T-helper 2 cell treated with Interferon-gamma antibody and Interleukin-4, amounts not matched to agents 100 ng/mL and 5 ng/mL, for 36 hours (primary cell): Measurements from ENCODE around the gene CCP110. TPM values are rescaled to one million over a fixed set of nuclear protein-coding genes. Genes with fewer than 3 reads are reported as not detected.
"Not testable (repeated sequence)": the region's sequence is repeated elsewhere in the genome, so short reads cannot be mapped to it uniquely, and the experiment has no call there.

Source experiments
- intact Hi-C: fragments of 100-400 bp; cut with micrococcal nuclease; formaldehyde crosslinking; loops from one replicate; pipeline ENCODE4 v1.15.1; 2023
- total RNA-seq: library from RNA; stranded (reverse); gene quantifications from 2 replicates; pipeline ENCODE4 v1.2.3, GENCODE V29; 2022

The CCP110 gene
- total RNA-seq, 1 donor from 2014 or later = 35.0 TPM

DNA sequence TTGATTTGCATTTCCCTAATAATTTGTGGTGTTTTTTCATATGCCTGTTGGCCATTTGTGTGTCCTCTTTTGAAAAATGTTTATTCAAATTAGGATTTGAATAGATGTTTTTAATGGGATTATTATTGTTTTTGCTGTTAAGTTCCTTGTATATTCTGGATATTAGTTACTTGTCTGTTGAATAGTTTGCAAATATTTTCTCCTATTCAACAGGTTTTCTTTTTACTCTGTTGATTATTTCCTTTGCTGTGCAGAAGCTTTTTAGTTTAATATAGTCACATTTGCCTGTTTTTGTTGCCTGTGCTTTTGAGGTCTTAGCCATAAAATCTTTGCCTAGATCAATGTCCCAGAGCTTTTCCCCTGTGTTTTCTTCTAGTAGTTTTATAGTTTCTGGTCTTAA, 11.4 kb upstream of the CCP110 start:
- intact Hi-C loops = no loop called here

DNA sequence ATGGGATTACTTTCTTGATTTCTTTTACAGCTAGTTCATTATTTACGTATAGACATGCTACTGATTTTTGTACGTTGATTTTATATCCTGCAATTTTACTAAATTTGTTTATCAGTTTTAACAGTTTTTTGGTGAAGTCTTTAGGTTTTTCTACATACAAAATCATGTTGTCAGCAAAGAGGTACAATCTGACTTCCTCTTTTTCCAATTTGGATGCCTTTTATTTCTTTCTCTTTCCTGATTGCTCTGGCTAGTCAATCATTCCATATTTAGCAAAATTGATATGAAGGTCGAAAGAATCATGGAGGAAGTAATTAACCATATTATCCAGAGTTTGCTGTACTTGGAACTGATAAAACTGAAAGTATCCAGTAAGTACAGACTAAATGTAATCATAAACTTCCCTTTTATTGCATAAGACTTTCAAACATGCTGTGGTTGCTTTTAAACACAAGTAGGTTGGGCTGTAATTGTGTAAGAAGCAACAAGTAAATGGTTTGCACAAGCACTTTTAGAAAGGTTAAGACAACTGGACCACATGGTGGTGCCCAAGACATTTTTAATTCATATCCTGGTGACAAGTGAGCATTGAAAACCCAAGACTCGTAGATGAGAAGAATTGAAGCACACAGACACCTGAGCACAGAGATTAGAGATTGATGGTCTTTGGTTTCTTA, 10.2 kb upstream of the CCP110 start:
- intact Hi-C loops = no loop called here

DNA sequence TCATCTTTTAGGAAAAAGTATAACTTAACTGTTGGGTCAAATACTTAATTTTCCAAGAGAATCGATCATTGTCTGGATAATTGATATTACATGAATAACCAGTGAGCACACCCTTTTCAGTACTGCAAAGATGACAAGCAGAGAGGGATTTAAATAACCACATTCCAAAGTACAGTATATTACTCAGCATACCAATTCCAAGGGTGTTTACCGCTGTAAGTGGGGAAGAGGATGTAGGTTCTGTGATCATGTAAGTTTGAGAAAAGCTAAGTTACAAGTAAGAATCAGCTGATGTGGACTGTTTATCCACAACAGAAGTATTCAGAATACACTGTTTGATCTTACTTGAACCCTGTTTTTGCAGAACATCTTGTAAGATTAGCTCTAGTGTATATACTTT, 8.0 kb upstream of the CCP110 start:
- intact Hi-C loops = no loop called here

DNA sequence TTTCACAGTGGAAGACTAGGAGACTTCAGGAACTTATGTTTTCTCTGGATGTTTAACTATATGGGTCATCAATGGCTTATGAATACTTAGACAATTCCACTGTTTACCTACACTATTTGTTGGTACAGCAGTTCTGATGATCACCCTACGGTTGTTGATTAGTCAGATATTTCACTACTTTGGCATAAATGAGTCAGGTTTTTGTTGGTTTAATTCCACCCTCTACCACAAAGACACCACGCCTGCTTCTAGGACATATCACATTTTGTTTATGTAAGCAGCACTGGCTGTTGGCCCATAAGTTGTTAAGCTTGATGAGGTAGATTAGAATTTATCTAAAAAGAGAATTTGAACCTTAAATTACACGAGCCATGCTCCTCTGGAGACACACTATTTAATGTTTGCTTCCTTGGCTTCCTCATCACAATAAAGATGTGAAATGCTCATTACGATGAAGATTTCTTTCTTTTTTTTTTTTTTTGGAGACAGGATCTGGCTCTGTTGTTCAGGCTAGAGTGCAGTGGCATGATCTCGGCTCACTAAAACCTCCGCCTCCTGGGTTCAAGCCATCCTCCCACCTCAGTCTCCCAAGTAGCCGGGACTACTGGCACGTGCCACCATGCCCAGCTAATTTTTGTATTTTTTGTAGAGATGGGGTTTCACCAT, 6.2 kb upstream of the CCP110 start:
- intact Hi-C loops = no loop called here

DNA sequence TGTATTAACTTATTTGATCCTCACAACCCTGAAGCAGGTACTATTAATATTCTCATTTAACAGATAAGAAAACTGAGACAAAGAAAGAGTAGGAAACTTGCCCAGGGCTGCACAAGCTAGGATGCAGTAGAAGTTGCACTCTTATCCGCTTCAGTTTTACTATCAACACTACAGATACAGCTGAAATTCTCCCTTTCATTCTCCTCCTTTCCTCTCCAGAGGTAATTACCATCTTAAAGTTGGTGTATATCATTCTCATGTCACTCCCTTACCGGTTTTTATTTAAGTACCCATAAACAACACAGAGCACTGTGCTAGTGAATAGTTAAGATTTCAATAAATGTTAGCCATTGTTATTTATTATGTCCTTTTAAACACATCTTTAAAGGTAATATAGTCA, 5.4 kb upstream of the CCP110 start:
- intact Hi-C loops = no loop called here

GRCh38 chr16:19520861-19521331, 2.8 kb upstream of the CCP110 start:
- intact Hi-C loops = loop anchor here (5.0 kb wide), 3 partner anchors 139 to 1221 kb away; partner anchors contain the start of genes SMG1 and THUMPD1

DNA sequence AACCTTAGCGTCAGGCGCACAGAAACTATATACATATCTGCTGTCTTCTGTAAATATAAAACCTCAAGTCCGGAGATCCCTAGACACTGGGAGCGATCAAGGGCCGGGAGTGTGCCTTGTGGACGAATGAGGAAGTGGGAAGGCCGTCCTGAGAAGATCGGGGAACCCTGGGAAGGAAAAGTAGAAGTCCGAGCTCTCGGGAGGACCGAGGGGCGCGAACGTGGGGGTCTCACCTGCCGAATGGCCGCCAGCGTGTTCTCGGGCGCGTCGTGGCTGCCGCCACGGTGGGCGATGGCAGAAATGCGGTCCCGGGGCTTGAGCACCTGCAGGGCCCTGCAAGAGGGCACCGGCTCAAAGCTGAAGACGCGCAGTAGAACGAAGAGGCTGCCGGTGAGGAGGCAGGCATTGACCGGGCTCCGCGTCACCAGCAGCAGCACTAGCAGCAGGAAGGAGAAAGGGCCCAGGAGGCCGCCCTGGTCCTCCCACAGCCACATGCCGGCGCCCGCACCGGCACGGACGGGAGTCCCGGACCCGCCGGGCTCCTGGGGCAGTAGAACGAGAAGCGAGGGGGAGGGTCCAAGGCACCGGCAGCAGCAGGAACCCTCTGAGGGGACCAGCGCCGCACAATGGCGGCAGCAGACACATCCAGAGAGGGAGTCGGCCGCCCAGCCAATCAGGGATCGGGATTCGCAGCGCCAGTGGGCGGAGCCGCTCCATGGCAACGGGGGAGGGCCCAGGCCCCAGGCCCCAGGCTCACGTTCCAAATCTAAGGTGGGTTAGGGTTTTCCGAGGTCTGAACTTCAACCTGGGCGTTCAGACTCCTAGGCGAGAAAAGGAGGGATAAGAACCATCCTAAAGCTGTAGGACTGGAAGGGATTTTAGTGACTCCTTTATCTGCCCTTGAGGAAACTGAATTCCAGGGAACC, 2.0 kb upstream of the CCP110 start, which contains the start of gene GDE1:
GDE1 (minus strand) TSS at position 628 of the 926 bp plus-strand sequence; CDS start at position 494, 134 bp downstream.
- intact Hi-C loops = loop anchor here (5.0 kb wide), 3 partner anchors 139 to 1221 kb away; partner anchors contain the start of genes SMG1 and THUMPD1

GRCh38 chr16:19522397-19522732, 1.4 kb upstream of the CCP110 start:
- intact Hi-C loops = loop anchor here (5.0 kb wide), 3 partner anchors 140 to 1220 kb away; partner anchors contain the start of genes SMG1 and THUMPD1

DNA sequence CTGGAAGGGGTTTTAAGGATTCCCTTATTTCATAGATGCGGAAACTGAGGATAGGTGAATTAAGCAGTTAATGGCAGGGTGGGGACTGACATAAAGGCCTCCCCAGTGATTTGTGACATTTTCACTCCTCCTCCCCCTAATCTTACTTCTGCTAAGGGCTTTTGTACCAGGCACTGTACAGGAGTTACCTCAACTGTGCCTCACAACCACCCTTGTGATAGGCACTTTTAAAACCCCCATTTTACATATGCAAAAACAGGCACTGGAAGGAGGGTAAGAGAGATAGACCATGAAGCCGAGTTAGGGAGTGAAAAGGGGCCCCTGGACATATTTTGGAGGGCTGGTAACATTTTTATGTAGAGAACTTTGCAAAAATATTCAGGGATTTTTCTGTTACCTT, 982 bp upstream of the CCP110 start:
- intact Hi-C loops = loop anchor here (1.0 to 5.0 kb wide), 6 partner anchors 33 to 1220 kb away; partner anchors contain the start of genes COQ7, IQCK, KNOP1 and SMG1

GRCh38 chr16:19523184-19523558, 571 bp upstream of the CCP110 start:
- intact Hi-C loops = loop anchor here (1.0 to 5.0 kb wide), 6 partner anchors 32 to 1219 kb away; partner anchors contain the start of genes COQ7, IQCK, KNOP1 and SMG1

- intact Hi-C loops = loop anchor here (2.0 to 5.0 kb wide), 4 partner anchors 142 to 1218 kb away; partner anchors contain the start of genes SMG1 and THUMPD1
Observed at GRCh38 chr16:19524356-19524615, 544 bp downstream of the CCP110 start.

DNA sequence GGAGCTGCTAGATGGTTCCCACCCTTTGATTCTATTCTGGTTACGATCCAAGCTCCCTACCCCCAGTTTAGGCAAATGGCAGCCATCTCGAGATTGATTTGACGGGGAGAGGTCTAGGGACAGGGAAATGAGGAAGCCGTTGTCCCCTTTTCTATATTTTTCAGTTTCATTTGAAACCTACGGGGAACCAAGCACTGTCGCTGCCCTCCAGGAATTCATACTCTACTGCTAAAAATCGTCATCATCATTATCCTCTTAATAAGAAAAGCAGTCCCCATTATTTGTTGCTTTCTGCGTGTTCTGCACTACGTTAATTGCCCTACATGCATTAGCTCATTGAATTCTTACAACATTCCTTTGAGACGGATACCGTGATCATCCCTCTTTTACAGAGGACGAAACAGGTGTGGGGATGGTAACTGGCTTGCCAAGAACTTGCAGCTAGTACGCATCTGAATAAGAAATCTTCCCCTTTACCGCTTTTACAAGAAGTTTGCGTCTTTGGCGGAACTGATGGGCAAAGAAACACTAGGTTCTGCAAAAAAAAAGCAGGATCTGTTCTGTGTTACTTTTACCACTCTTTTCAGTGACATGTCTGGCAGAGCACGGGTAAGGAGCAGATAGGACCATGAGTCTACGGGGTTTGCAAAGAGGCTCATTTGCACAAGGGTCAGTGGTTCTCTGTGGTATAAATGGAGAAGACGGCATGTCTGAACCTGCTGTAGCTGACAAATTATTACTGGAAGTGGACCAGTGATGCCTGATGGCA, 1.1 kb downstream of the CCP110 start:
- intact Hi-C loops = loop anchor here (2.0 to 5.0 kb wide), 4 partner anchors 142 to 1218 kb away; partner anchors contain the start of genes SMG1 and THUMPD1

DNA sequence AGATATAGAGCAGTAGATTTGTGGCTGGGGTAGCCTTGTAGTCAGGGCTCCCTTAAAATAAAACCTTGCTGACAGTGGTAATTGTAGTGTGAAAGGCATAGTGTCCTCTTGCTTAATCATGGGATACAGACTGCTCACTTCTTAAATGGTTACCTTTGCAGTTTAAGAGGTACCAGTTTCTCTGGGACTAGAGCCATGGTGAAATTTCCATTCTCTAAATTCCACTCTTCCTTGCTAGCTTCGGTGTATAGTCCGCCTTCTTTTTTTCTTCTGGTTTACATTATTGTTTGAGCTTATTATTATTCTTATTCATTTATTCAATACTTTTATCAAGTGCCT, 1.6 kb downstream of the CCP110 start:
- intact Hi-C loops = loop anchor here (2.0 kb wide), 1 partner anchor 409 kb away; no protein-coding TSS in a partner anchor

GRCh38 chr16:19527161-19527560, 3.4 kb downstream of the CCP110 start:
- intact Hi-C loops = no loop called here

DNA sequence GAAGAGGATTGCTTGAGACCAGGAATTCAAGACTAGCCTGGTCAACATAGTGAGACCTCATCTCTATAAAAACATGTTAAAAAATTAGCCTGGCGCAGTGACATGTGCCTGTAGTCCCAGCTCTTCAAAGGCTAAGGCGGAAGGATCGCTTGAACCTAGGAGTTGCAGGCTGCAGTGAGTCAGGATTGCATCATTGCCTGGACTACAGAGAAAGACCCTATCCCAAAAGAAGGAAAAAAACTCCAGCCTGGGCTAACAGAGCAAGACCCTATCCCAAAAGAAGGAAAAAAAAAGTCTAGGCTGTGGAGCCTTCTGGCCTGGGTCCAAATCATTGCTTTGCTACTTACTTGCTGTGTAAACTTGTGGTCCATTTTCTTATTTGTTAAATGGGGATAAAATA, 4.9 kb downstream of the CCP110 start:
- intact Hi-C loops = no loop called here

- intact Hi-C loops = no loop called here
Observed at GRCh38 chr16:19532601-19533000, 8.9 kb downstream of the CCP110 start.

- intact Hi-C loops = no loop called here
Observed at GRCh38 chr16:19540241-19540970, 16.7 kb downstream of the CCP110 start.

DNA sequence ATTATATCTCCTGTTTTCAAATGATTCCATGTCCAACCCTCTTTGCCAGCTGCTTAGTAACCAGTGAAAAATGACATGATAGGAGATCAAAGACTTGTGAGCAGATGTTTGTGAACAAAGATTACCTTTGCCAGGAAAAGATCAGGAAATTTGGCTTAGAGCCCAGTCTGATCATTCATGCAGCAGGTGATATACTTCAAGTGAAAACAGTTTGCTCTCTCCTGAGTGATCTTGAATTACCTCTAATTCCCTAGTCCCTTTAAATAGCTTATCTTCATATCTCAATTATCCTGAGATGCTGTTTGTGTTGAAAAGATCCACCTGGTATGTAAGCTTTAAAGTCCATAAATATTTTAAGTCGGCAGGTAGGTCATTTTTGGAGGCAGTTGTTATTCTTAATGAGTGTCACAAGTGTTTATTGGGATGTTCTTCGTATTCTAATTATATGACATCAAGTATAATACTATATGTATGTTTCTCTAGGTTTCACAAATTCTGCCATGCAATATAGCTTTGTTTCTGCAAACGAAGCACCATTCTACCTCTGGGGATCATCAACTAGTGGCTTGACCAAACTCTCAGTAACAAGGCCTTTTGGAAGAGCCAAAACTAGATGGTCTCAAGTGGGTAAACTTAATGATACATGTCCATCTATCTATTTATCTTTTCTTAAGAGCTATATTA, 18.5 kb downstream of the CCP110 start:
- intact Hi-C loops = no loop called here

DNA sequence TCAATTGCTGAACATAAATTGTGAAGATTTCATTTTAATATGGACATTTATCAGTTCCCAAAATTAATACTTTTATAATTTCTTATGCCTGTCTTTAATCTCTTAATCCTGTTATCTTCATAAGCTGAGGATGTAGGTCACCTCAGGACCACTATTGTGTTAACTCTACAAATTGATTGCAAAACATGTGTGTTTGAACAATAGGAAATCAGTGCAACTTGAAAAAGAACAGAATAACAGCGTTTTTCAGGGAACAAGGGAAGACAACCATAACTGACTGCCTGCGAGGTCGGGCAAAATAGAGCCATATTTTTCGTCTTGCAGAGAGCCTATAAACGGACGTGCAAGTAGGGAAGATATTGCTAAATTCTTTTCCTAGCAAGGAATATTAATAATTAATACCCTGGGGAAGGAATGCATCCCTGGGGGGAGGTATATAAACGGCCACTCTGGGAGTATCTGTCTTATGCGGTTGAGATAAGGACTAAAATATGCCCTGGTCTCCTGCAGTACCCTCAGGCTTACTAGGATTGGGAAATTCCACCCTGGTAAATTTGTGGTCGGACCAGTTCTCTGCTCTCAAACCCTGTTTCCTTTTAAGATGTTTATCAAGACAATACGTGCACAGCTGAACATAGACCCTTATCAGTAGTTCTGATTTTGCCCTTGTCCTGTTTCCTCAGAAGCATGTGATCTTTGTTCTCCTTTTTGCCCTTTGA, 19.7 kb downstream of the CCP110 start:
- intact Hi-C loops = not testable (repeated sequence)
